NCI-H748 treated with DMSO at 0.1 percent for 48 hours (cell line): ENCODE results near the gene SLC30A10.
"Not testable (repeated sequence)": the region's sequence is repeated elsewhere in the genome, so short reads cannot be mapped to it uniquely, and the experiment has no call there.

Source experiments
- DNase-seq: peaks from one replicate; lab custom pipeline; 2025; lab: John Stamatoyannopoulos, UW

Gene SLC30A10

GRCh38 chr1:219891846-219892245 lies 36.5 kb downstream of the SLC30A10 start:
- DNase-seq: not testable (repeated sequence)

- DNase-seq: not testable (repeated sequence)
Observed at GRCh38 chr1:219888667-219889066, 39.7 kb downstream of the SLC30A10 start.

GRCh38 chr1:219885680-219886079 lies 42.7 kb downstream of the SLC30A10 start:
- DNase-seq: no peak

- DNase-seq: no peak
Observed at GRCh38 chr1:219883400-219884332, 44.7 kb downstream of the SLC30A10 start.

- no peak for DNase-seq
Observed at GRCh38 chr1:219882755-219883154, 45.6 kb downstream of the SLC30A10 start.

- DNase-seq: no peak
Observed at GRCh38 chr1:219882096-219882495, 46.3 kb downstream of the SLC30A10 start.

- DNase-seq: no peak
Observed at GRCh38 chr1:219880765-219881457, 47.4 kb downstream of the SLC30A10 start.

- DNase-seq: no peak
Observed at GRCh38 chr1:219876798-219877209, 51.6 kb downstream of the SLC30A10 start.

- no peak for DNase-seq
Observed at GRCh38 chr1:219875860-219876259, 52.5 kb downstream of the SLC30A10 start.

- not testable (repeated sequence) for DNase-seq
Observed at GRCh38 chr1:219872538-219872937, 55.8 kb downstream of the SLC30A10 start.

- DNase-seq: no peak
Observed at GRCh38 chr1:219871427-219872057, 56.8 kb downstream of the SLC30A10 start.

GRCh38 chr1:219868615-219869014 lies 59.7 kb downstream of the SLC30A10 start:
- not testable (repeated sequence) for DNase-seq
